ENCODE results near the gene BRD9.
"Not testable (repeated sequence)": the region's sequence is repeated elsewhere in the genome, so short reads cannot be mapped to it uniquely, and the experiment has no call there.

The BRD9 gene

GRCh38 chr5:900781-901180, 8.2 kb upstream of the BRD9 start:
- no peak for DNase-seq

DNA sequence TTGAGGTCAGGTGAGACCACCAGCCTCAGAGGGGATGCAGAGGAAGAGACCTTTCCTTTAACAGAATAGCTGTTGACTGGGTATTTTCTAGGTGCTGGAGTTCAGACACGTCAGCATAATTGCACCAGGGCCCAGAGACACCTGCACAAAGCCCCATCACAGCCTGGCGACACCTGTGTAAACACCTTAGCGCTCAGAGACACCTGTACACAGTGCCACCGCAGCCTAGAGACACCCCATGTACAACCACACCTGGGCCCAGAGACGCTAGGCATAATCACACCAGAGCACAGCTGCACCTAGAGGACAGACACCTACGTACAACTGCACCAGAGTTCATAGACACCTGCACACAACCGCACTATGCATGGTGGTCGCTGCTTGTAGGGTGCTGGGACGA, 1.1 kb upstream of the BRD9 start:
- DNase-seq = no peak

GRCh38 chr5:893137-893506, 521 bp upstream of the BRD9 start:
- DNase-seq = no peak

- no peak for DNase-seq
Measured at GRCh38 chr5:891837-892393, 686 bp downstream of the BRD9 start.

GRCh38 chr5:891117-891836, 1.3 kb downstream of the BRD9 start:
- DNase-seq = no peak

DNA sequence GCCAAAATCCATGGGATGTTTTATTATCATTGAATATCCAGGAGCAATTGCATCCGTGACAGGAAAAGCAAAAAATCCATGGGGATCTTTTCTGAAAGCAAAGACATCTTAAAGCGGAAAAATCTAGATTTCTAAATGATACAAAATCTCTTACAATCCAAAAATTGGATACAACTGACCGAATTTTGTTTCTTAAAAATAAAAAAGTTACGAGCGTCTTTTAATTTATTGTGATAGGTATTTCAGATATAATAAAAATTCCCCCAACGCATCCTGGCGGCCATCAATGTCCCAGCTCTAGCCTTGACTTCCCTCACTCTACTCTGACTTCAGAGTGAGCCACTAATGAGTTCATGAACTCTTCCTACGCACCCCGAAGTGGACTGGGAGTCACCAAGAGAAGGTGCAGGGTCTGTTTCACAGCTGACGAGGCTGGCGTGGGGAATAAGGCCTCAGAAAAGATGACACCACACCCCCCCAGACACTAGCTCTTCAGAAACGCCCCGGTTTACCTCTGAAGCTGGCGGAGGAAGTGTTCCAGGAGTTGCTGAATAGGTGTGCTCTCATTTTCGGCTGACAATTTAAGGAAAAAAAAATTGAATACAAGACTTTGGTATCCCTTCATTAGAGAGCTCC, 3.4 kb downstream of the BRD9 start:
- no peak for DNase-seq

GRCh38 chr5:888638-889035, 4.0 kb downstream of the BRD9 start:
- no peak for DNase-seq

- DNase-seq = no peak
Measured at GRCh38 chr5:887947-888637, 4.5 kb downstream of the BRD9 start.

DNA sequence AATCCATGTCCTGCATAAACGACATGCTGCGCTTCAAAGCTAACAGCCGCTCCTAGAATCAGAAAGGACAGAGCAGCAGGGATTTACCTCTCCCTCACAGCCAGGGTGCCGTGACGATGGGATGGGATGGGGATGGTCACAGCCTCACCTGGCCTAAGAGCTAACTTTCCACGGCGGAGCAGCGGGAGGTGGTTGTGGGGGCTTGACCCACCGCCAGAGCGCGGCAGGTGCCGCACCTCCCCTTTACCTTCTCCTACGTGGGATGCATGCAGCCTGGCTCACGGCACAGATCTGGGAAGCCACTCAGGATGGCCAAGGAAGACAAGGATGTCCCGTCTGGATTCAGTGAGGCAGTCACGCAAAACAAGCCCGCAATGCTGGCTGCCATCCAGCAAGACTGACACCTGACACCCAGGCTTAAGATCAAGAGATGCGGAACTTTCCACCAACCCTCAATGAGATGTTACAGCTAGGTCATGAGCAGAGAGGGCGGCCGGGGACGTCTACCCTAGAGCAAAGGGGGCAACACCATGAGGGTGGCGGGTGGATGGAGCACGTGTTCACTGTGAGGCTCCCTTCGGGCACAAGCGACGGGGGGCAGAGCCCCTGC, 5.8 kb downstream of the BRD9 start:
- no peak for DNase-seq

DNA sequence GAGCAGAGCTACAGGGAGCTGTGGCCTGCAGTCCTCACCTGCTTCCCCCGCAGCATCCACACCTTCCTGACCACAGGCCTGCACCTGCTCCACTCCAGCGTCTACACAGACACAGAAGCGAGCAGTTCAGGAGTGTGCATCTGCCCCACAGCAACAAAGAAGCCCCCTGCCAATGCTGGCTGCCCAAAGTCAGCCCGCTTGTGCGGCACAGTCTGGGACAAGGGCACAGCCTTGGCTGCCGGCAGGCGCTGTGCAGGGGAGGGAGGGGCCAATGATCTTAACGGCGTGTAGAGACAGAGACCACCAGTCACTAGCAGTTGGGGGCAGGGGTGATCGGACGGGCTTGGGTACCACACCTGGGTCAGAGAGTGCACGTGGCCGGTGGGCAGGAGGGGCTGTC, 6.6 kb downstream of the BRD9 start:
- no peak for DNase-seq

DNA sequence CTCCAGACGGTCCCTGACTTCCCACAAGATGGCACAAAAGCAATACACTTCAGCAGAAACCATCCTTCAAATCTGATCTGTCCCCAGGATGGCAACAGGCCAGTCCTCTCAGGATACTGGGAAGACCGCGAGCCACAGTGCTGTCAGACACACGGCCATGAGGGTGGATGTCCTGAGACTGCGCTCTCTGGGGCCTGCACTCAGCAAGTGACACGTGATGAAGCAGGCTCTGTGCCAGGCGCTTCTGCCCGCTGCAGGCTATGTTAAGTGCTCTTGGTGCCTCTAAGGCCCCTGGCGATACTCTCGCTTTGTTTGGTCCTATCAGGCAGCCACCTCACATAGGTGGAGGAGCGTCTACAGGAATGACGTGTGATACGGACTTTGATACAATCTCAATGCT, 7.1 kb downstream of the BRD9 start:
- no peak for DNase-seq

DNA sequence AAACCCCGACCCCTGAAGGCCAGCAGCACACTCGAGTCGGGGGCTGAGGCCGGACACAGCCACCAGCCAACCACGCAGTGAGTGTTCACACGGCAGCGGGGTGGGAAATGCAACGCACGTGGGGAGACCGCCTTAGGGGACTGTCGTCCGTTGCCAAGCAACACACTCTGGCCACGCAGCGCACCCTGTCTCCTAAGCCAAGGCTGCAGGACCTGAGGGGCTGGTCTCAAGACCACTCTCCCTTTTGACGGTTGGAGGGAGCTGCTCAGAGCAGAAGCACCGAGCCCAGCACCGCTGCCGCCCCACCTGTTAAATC, 7.5 kb downstream of the BRD9 start:
- DNase-seq = no peak

- DNase-seq = no peak
Measured at GRCh38 chr5:884345-885126, 8.1 kb downstream of the BRD9 start.

DNA sequence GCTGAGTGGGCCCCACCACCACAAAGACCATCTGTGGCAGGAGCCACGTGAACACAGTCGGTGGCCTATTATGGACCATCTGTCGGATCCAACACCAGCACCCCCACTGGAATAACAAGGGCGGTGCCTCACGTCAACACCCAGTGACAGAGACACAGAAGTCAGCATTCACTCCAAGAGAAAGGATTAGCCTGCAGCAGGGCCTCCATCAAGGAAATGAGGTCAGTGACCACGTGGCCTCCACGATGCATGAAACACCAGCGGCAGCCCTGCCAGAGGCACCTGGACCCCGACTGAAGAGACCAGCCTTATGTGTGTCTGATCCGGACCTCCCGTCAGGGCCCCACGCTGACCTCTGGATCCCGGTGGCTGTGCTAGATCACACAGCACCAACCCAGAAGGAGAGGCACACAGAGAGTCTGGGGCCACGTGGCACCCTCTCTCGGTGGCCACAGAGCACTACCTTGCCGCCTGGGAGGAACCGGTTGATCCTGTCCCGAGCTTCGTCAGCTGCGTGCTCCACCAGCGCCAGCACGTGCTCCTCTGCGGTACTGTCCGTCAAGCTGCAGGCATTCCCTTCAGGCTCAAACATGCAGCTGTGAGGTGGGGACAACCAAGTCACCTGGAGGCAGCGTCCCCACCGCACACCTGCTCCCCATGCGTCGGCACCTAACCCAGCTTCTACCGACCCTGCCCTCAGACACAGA, 9.0 kb downstream of the BRD9 start:
- no peak for DNase-seq

DNA sequence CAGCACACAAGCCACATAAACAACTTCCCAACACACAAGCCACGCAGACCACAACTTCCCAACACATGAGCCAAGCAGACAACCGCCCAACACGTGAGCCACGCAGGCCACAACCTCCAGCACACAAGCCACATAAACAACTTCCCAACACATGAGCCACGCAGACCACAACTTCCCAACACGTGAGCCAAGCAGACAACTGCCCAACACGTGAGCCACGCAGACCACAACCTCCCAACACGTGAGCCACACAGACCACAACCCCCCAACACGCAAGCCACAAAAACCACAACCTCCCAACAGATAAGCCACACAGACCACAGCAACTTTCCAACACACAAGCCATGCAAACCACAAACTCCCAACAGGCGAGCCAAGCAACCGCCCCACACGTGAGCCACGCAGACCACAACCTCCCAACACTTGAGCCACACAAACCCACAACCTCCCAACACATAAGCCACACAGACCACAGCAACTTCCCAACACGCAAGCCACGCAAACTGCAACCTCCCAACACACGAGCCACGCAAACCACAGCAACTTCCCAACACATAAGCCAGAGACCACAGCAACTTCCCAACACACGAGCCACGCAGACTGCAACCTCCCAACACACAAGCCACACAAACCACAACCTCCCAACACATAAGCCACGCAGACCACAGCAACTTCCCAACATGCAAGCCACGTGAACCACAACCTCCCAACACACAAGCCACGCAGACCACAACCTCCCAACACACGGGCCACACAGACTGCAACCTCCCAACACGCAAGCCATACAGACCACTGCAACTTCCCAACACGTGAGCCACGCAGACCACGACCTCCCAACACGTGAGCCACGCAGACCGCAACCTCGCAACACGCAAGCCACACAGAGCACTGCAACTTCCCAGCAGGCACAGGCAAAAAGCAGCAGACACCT, 10.1 kb downstream of the BRD9 start:
- no peak for DNase-seq

DNA sequence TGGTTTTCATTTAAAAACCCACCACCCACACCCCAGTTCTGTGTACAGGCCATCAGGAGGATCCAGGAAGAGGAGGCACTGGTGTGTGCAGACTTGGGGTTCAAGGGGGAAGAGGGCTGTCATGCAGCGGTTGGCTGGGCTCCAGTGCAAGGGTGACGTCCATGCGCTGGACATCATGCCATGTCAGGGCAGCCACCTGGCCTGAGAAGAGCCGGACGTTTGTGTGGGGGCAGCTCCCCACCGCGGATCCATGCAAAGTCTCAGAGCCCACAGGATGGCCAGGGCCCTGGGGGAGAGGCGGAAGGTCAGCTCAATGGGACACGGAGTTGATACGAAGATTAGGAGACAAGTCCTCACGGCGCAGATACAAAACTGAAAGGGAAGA, 11.1 kb downstream of the BRD9 start:
- DNase-seq = no peak

- no peak for DNase-seq
Measured at GRCh38 chr5:880816-881550, 11.6 kb downstream of the BRD9 start.

- DNase-seq = not testable (repeated sequence)
Measured at GRCh38 chr5:878677-879076, 13.9 kb downstream of the BRD9 start.

- DNase-seq = no peak
Measured at GRCh38 chr5:878125-878524, 14.5 kb downstream of the BRD9 start.

All from activated CD4-positive, alpha-beta T cell treated with anti-CD3 and anti-CD28 coated beads, Interleukin-2, amount 50 U/mL, for 1 hour (primary cell).